H1 (cell line): Measurements from ENCODE around the gene ZNF611. TPM values are rescaled to one million over a fixed set of nuclear protein-coding genes. Genes with fewer than 3 reads are reported as not detected.

Source experiments
- CTCF ChIA-PET: fragments of 300-600 bp; sonication (Branson Sonifier 250); formaldehyde crosslinking; loops from one replicate; lab custom pipeline; 2021; ENCODE audit not compliant: partially characterized antibody; lab: Charles Lee
- POLR2A ChIA-PET: fragments of 300-600 bp; sonication (Branson Sonifier 250); formaldehyde crosslinking; loops from one replicate; lab custom pipeline; 2021; ENCODE audit warnings: inconsistent platforms; ENCODE audit not compliant: partially characterized antibody; lab: Charles Lee
- DNase-seq, 2 experiments: peaks; one replicate each; pipeline versions ENCODE4 v3.0.0 to v3.0.0-alpha.2; 2010 to 2022; ENCODE audit warnings: low spot score in 2 of 2, low read depth in 1 of 2, mixed read lengths in 1 of 2
- FAIRE-seq: peaks from 2 replicates; lab custom pipeline; 2011; peaks lifted over from hg19 to GRCh38; lab: Jason Lieb, UNC
- H2AFZ ChIP-seq: 2 replicates; pipeline ENCODE4 v1.8.1; 2012; ENCODE audit warnings: low read length, inconsistent platforms
- H2AK5ac ChIP-seq: 2 replicates; pipeline ENCODE4 v1.6.1; 2013; ENCODE audit warnings: low read depth, low read length
- H2BK120ac ChIP-seq: replicated peaks from 2 replicates; pipeline ENCODE3; 2013; ENCODE audit warnings: low read depth, low read length, inconsistent platforms
- H2BK12ac ChIP-seq: 2 replicates; pipeline ENCODE4 v1.6.1; 2013; ENCODE audit warnings: low read depth, low read length
- H2BK15ac ChIP-seq: 2 replicates; pipeline ENCODE4 v1.6.1; 2013; ENCODE audit warnings: low read length
- H2BK20ac ChIP-seq: 2 replicates; pipeline ENCODE4 v1.6.1; 2013; ENCODE audit warnings: low read length
- H2BK5ac ChIP-seq: 2 replicates; pipeline ENCODE4 v1.6.1; 2013; ENCODE audit warnings: low read depth, low read length
- H3K14ac ChIP-seq: 2 replicates; pipeline ENCODE4 v1.6.1; 2013; ENCODE audit warnings: inconsistent platforms; ENCODE audit not compliant: insufficient read length
- H3K18ac ChIP-seq: 2 replicates; pipeline ENCODE4 v1.6.1; 2013; ENCODE audit warnings: low read length; ENCODE audit errors: extremely low read depth
- H3K23ac ChIP-seq: 2 replicates; pipeline ENCODE4 v1.6.1; 2013; ENCODE audit warnings: inconsistent platforms; ENCODE audit not compliant: insufficient read length
- H3K23me2 ChIP-seq: 2 replicates; pipeline ENCODE4 v1.6.1; 2013; ENCODE audit warnings: low read depth, low read length
- H3K27ac ChIP-seq: 2 replicates; pipeline ENCODE4 v1.6.1; 2011; ENCODE audit warnings: low read depth, low read length, inconsistent platforms
- H3K27me3 ChIP-seq, 4 experiments: replicated peaks in 1 of 4; 1 replicate in 1 of 4; 2 replicates in 3 of 4; pipeline versions ENCODE4 v1.6.1 to v1.8.1; 2011 to 2013; ENCODE audit warnings: low read length in 3 of 4, mild to moderate bottlenecking in 3 of 4, inconsistent platforms in 2 of 4, mixed read lengths in 2 of 4, moderate library complexity in 1 of 4; ENCODE audit not compliant: control insufficient read depth in 3 of 4, insufficient read depth in 3 of 4; ENCODE audit errors: extremely low read depth in 1 of 4
- H3K36me3 ChIP-seq, 4 experiments: 2 replicates each; pipeline versions ENCODE4 v1.6.1 to v1.8.1; 2011 to 2013; ENCODE audit warnings: mild to moderate bottlenecking in 4 of 4, low read length in 3 of 4, moderate library complexity in 2 of 4, control low read depth in 1 of 4, inconsistent platforms in 1 of 4; ENCODE audit not compliant: insufficient read depth in 4 of 4, control insufficient read depth in 2 of 4
- H3K4ac ChIP-seq: replicated peaks from 2 replicates; pipeline ENCODE3; 2013; ENCODE audit warnings: low read length, low read depth, mixed read lengths, inconsistent platforms; ENCODE audit not compliant: insufficient read length
- H3K4me1 ChIP-seq, 4 experiments: replicated peaks in 1 of 4; 1 replicate in 1 of 4; 2 replicates in 3 of 4; pipeline versions ENCODE4 v1.6.1 to v1.8.1; 2011 to 2013; ENCODE audit warnings: low read length in 3 of 4, inconsistent platforms in 2 of 4, mixed read lengths in 1 of 4; ENCODE audit not compliant: insufficient read depth in 4 of 4, control insufficient read depth in 3 of 4
- H3K4me2 ChIP-seq, 2 experiments: 2 replicates each; pipeline versions ENCODE4 v1.6.1 to v1.8.1; 2011 to 2013; ENCODE audit warnings: low read depth in 2 of 2, low read length in 2 of 2, control low read depth in 1 of 2, inconsistent platforms in 1 of 2, mild to moderate bottlenecking in 1 of 2; ENCODE audit not compliant: insufficient read depth in 1 of 2
- H3K4me3 ChIP-seq, 4 experiments: fragments of 200-600, 300-600 bp in 1 of 4; sonication (generic), shearing (Covaris generic), sonication (Bioruptor Twin) in 1 of 4; 2 replicates each; pipeline versions ENCODE4 v1.5.1 to v1.8.1; 2011 to 2016; ENCODE audit warnings: low read length in 4 of 4, low read depth in 3 of 4, control low read depth in 2 of 4, inconsistent platforms in 2 of 4, mild to moderate bottlenecking in 2 of 4, mixed read lengths in 1 of 4, moderate library complexity in 1 of 4; ENCODE audit not compliant: insufficient read depth in 2 of 4; ENCODE audit errors: extremely low read depth in 1 of 4
- H3K56ac ChIP-seq: replicated peaks from 2 replicates; pipeline ENCODE3; 2013; ENCODE audit warnings: low read depth, mild to moderate bottlenecking, mixed read lengths, low read length, inconsistent platforms; ENCODE audit not compliant: insufficient read length
- H3K79me1 ChIP-seq: 2 replicates; pipeline ENCODE4 v1.6.1; 2013; ENCODE audit warnings: low read depth, low read length, control low read depth
- H3K79me2 ChIP-seq, 2 experiments: 2 replicates each; pipeline versions ENCODE4 v1.6.1 to v1.8.1; 2012 to 2013; ENCODE audit warnings: low read length in 2 of 2, mild to moderate bottlenecking in 2 of 2, inconsistent platforms in 1 of 2; ENCODE audit not compliant: insufficient read depth in 2 of 2, control insufficient read depth in 1 of 2
- H3K9ac ChIP-seq, 4 experiments: replicated peaks in 1 of 4; 1 replicate in 1 of 4; 2 replicates in 3 of 4; pipeline versions ENCODE4 v1.6.1 to v1.8.1; 2011 to 2013; ENCODE audit warnings: low read depth in 3 of 4, low read length in 3 of 4, control low read depth in 2 of 4, mild to moderate bottlenecking in 2 of 4, moderate library complexity in 2 of 4, inconsistent platforms in 1 of 4; ENCODE audit errors: extremely low read depth in 1 of 4
- H3K9me3 ChIP-seq, 2 experiments: 2 replicates each; pipeline versions ENCODE4 v1.6.1 to v1.8.1; 2012 to 2013; ENCODE audit warnings: mild to moderate bottlenecking in 2 of 2, moderate library complexity in 2 of 2, control low read depth in 1 of 2, inconsistent platforms in 1 of 2, low read depth in 1 of 2, low read length in 1 of 2, mixed read lengths in 1 of 2; ENCODE audit not compliant: insufficient read depth in 2 of 2
- H4K20me1 ChIP-seq, 2 experiments: replicated peaks in 1 of 2; 2 replicates each; pipeline versions ENCODE3 to v1.8.1; 2011 to 2013; ENCODE audit warnings: inconsistent platforms in 2 of 2, low read length in 2 of 2, mild to moderate bottlenecking in 1 of 2; ENCODE audit not compliant: insufficient read depth in 2 of 2, control insufficient read depth in 1 of 2
- H4K5ac ChIP-seq: 2 replicates; pipeline ENCODE4 v1.6.1; 2013; ENCODE audit warnings: low read length, low read depth, mixed read lengths, inconsistent platforms; ENCODE audit not compliant: insufficient read length
- H4K8ac ChIP-seq: 2 replicates; pipeline ENCODE4 v1.8.0; 2013; ENCODE audit warnings: mild to moderate bottlenecking, moderate library complexity, low read length, inconsistent platforms; ENCODE audit not compliant: insufficient read depth; ENCODE audit errors: extremely low read depth
- H4K91ac ChIP-seq: replicated peaks from 2 replicates; pipeline ENCODE3; 2013; ENCODE audit warnings: low read length, mixed read lengths, inconsistent platforms; ENCODE audit not compliant: insufficient read length
- CBX5 ChIP-seq: fragments of 300-800, 300-1000 bp; sonication (generic); IDR thresholded peaks from 2 replicates; pipeline ENCODE4 v1.7.1; 2016; ENCODE audit warnings: antibody characterized with exemption, low read length, low read depth
- CBX8 ChIP-seq: fragments of 300-800, 300-1000 bp; sonication (generic); IDR thresholded peaks from 2 replicates; pipeline ENCODE4 v1.7.1; 2016; ENCODE audit warnings: low read depth, low read length, borderline replicate concordance
- CTBP2 ChIP-seq: IDR thresholded peaks from 2 replicates; pipeline ENCODE4 v1.7.0; 2011; ENCODE audit warnings: borderline replicate concordance, mild to moderate bottlenecking, moderate library complexity, mixed read lengths, low read length; ENCODE audit not compliant: insufficient read depth, insufficient read length
- EP300 ChIP-seq, 2 experiments: IDR thresholded peaks; 1 replicate in 1 of 2; 2 replicates in 1 of 2; pipeline ENCODE4 v1.6.1; 2011 to 2012; ENCODE audit warnings: low read depth in 2 of 2, low read length in 2 of 2, mild to moderate bottlenecking in 2 of 2, borderline replicate concordance in 1 of 2, inconsistent platforms in 1 of 2, moderate library complexity in 1 of 2
- EZH2 ChIP-seq: fragments of 200-600 bp; sonication (generic); IDR thresholded peaks from 2 replicates; pipeline ENCODE4 v1.7.1; 2012; ENCODE audit warnings: low read depth, mild to moderate bottlenecking, moderate library complexity, low read length, inconsistent platforms; ENCODE audit not compliant: severe bottlenecking
- HDAC2 ChIP-seq, 2 experiments: fragments of 300-600 bp in 1 of 2; sonication (generic) in 1 of 2; IDR thresholded peaks; 2 replicates each; pipeline ENCODE4 v1.6.1; 2011 to 2012; ENCODE audit warnings: low read depth in 2 of 2, low read length in 2 of 2, mild to moderate bottlenecking in 2 of 2, moderate library complexity in 2 of 2, borderline replicate concordance in 1 of 2, inconsistent platforms in 1 of 2
- HDAC6 ChIP-seq: IDR thresholded peaks from one replicate; pipeline ENCODE4 v1.7.1; 2012; ENCODE audit warnings: low read depth, mild to moderate bottlenecking, inconsistent platforms, low read length, moderate library complexity
- KDM1A ChIP-seq: fragments of 200-600, 300-600 bp; sonication (generic); IDR thresholded peaks from 2 replicates; pipeline ENCODE4 v1.7.1; 2016; ENCODE audit warnings: mild to moderate bottlenecking, low read length, borderline replicate concordance
- KDM4A ChIP-seq: IDR thresholded peaks from one replicate; pipeline ENCODE4 v1.7.1; 2012; ENCODE audit warnings: low read depth, mild to moderate bottlenecking, moderate library complexity, low read length, inconsistent platforms; ENCODE audit not compliant: severe bottlenecking
- MAFK ChIP-seq: IDR thresholded peaks from 2 replicates; pipeline ENCODE4 v1.6.1; 2012; ENCODE audit warnings: low read depth, mild to moderate bottlenecking, improper control_type of control experiment, low read length
- SIRT6 ChIP-seq: IDR thresholded peaks from one replicate; pipeline ENCODE4 v1.7.1; 2012; ENCODE audit warnings: low read length, inconsistent platforms
- SIX5 ChIP-seq: IDR thresholded peaks from 2 replicates; pipeline ENCODE4 v1.6.1; 2011; ENCODE audit warnings: mild to moderate bottlenecking, low read depth, low read length
- SP1 ChIP-seq: IDR thresholded peaks from 2 replicates; pipeline ENCODE4 v1.6.1; 2011; ENCODE audit warnings: low read depth, low read length
- TAF1 ChIP-seq: IDR thresholded peaks from 2 replicates; pipeline ENCODE4 v1.6.1; 2011; ENCODE audit warnings: mild to moderate bottlenecking, low read depth, low read length
- TBP ChIP-seq: IDR thresholded peaks from 2 replicates; pipeline ENCODE4 v1.6.1; 2011; ENCODE audit warnings: low read depth, low read length, improper control_type of control experiment
- WGBS, 2 experiments: shearing (Covaris generic) in 1 of 2; methylation state at CpG; one replicate each; pipeline versions ENCODE4 v1.1.6 to v1.1.7; 2013 to 2015; ENCODE audit warnings: low lambda C conversion rate in 2 of 2, mixed read lengths in 2 of 2, inconsistent platforms in 1 of 2, low coverage in 1 of 2, missing lambda C conversion rate in 1 of 2; ENCODE audit not compliant: insufficient replicate concordance in 2 of 2, insufficient coverage in 1 of 2, insufficient read length in 1 of 2; ENCODE audit errors: extremely low coverage in 1 of 2, missing lambda C conversion rate in 1 of 2; 5-methylcytosine and 5-hydroxymethylcytosine counted together
- polyA plus RNA-seq, 7 experiments: library from polyadenylated mRNA; depleted of rRNA in 3 of 7; stranded (reverse) in 5 of 7; unstranded in 2 of 7; fragments of >200 nt in 5 of 7; fragments of 200-250 nt in 2 of 7; gene quantifications; 1 replicate in 5 of 7; 2 replicates in 1 of 7; 4 replicates in 1 of 7; pipeline versions ENCODE4 v1.2.1 to v1.2.3, GENCODE V29; 2011 to 2013; ENCODE audit warnings: missing spikeins in 2 of 7, mixed read lengths in 2 of 7
- total RNA-seq: library from RNA; stranded (reverse); fragmentation: NEBNext Ultra II Directional; extraction: Animal tissue kit (Norgen Biotek cat#: 25700); gene quantifications from 2 replicates; pipeline ENCODE4 v1.2.1, GENCODE V29; 2021

ZNF611 gene
- total and polyA plus RNA-seq, 2 of the 8 experiments (the other 6 are each of a cell fraction or from before 2014, with no cell fraction given), result 1.9 to 19.0 TPM

- no peak overlapping the region for H4K91ac ChIP-seq
- no peak overlapping the region for H4K8ac ChIP-seq
- no peaks in the 10 kb centered on the region for H3K79me1 ChIP-seq
- H3K36me3 ChIP-seq, result no peaks in the 10 kb centered on the region
- no peak overlapping the region for H3K14ac ChIP-seq
- DNase-seq (no peak), FAIRE-seq (no peak)
- H3K23me2 ChIP-seq, result no peaks in the 10 kb centered on the region
- no peak overlapping the region for H3K4me2 ChIP-seq
- H2BK12ac ChIP-seq, result no peak overlapping the region
- H2BK15ac ChIP-seq, result no peak overlapping the region
- no peaks in the 10 kb centered on the region for H3K27me3 ChIP-seq
- no peak overlapping the region for H2AK5ac ChIP-seq
- no peak overlapping the region for H3K56ac ChIP-seq
- no peaks in the 10 kb centered on the region for H3K79me2 ChIP-seq
- no peak overlapping the region for H3K4ac ChIP-seq
- H3K18ac ChIP-seq, result no peak overlapping the region
- H2BK5ac ChIP-seq, result no peak overlapping the region
- H4K5ac ChIP-seq, result no peak overlapping the region
- H4K20me1 ChIP-seq, result no peaks in the 10 kb centered on the region
- no peak overlapping the region for H2AFZ ChIP-seq
- no peak overlapping the region for H3K4me3 ChIP-seq
- H3K9ac ChIP-seq, result no peak overlapping the region
- POLR2A ChIA-PET, result no interaction called here
- H2BK20ac ChIP-seq, result no peak overlapping the region
- no peaks in the 10 kb centered on the region; a peak in 1 of 7 replicates for H3K4me1 ChIP-seq
- 82% methylated on average over 3 of the region's 3 CpGs; no CpG with 5 or more reads in 1 of the 2 experiments for WGBS, 2 experiments
- H3K9me3 ChIP-seq, result no peaks in the 10 kb centered on the region
- no peak overlapping the region for H3K23ac ChIP-seq
- H2BK120ac ChIP-seq, result no peak overlapping the region
- CTCF ChIA-PET, result interaction anchor here (1.1 to 1.9 kb wide), 2 partner anchors 351 to 495 kb away, joined by 3 to 7 read pairs; no protein-coding TSS in a partner anchor
- no peak overlapping the region for H3K27ac ChIP-seq
- no peak for TF ChIP-seq HDAC2 (IDR thresholded peaks at IDR 0.05; ENCODE audit: borderline replicate concordance in 1 of 2, low read depth in 2 of 2, low read length in 2 of 2)
- no peak for TF ChIP-seq KDM1A
- no peak for TF ChIP-seq EP300 (IDR thresholded peaks at IDR 0.05; ENCODE audit: borderline replicate concordance in 1 of 2, low read depth in 2 of 2, low read length in 2 of 2)
- no peak for TF ChIP-seq TBP
- TF ChIP-seq CBX5, result no peak
- TF ChIP-seq HDAC6, result no peak
- no peak for TF ChIP-seq SP1
- TF ChIP-seq CBX8, result no peak
- TF ChIP-seq TAF1, result no peak
- TF ChIP-seq CTBP2, result no peak
- TF ChIP-seq MAFK, result no peak
- TF ChIP-seq KDM4A, result no peak
- no peak for TF ChIP-seq EZH2
- no peak for TF ChIP-seq SIRT6
- no peak for TF ChIP-seq SIX5
Observed at GRCh38 chr19:52743091-52743490, 8.2 kb upstream of the ZNF611 start.
